ENCODE results near the gene GBGT1.
A peak's percentile ranks its signal among the peaks of the same experiment; 100 is the strongest.

GBGT1 gene

GRCh38 chr9:133125941-133126696 lies 37.6 kb downstream of the GBGT1 start:
- Mint-ChIP-seq H3K27ac (peak overlapping the region; percentile 83), H3K9me3 (no peaks in the 10 kb centered on the region), H3K4me1 (peaks cover 45% of the 10 kb centered on the region), H3K4me3 (peak overlapping the region; percentile 76), H3K27me3 (no peaks in the 10 kb centered on the region), H3K36me3 (no peaks in the 10 kb centered on the region)
- DNase-seq (ENCODE audit: low spot score in 2 of 2) (no peak), ATAC-seq (ENCODE audit: low read depth) (peak; percentile 14)

GRCh38 chr9:133124907-133125275 lies 38.8 kb downstream of the GBGT1 start:
- H3K4me1 Mint-ChIP-seq, result peaks cover 46% of the 10 kb centered on the region
- DNase-seq (ENCODE audit: low spot score in 2 of 2), result no peak
- peak overlapping the region; percentile 18 for H3K4me3 Mint-ChIP-seq

GRCh38 chr9:133124123-133124906 lies 39.4 kb downstream of the GBGT1 start:
- DNase-seq (ENCODE audit: low spot score in 2 of 2) (no peak), ATAC-seq (ENCODE audit: low read depth) (no peak)
- Mint-ChIP-seq H3K4me1 (peaks cover 46% of the 10 kb centered on the region), H3K4me3 (peak overlapping the region; percentile 2), H3K36me3 (no peaks in the 10 kb centered on the region), H3K9me3 (no peaks in the 10 kb centered on the region), H3K27ac (peak overlapping the region; percentile 78), H3K27me3 (no peaks in the 10 kb centered on the region)

More at GRCh38 chr9:133124907-133125275, 38.8 kb downstream of the GBGT1 start:
- no peak for ATAC-seq (ENCODE audit: low read depth)
- Mint-ChIP-seq H3K27ac (peak overlapping the region; percentile 78), H3K9me3 (no peaks in the 10 kb centered on the region), H3K36me3 (no peaks in the 10 kb centered on the region), H3K27me3 (no peaks in the 10 kb centered on the region)

GRCh38 chr9:133122935-133123611 lies 40.6 kb downstream of the GBGT1 start:
- peak overlapping the region; percentile 97 for H3K27ac Mint-ChIP-seq
- ATAC-seq (ENCODE audit: low read depth), result no peak
- DNase-seq (ENCODE audit: low spot score in 2 of 2), result no peak
- H3K4me1 Mint-ChIP-seq, result peaks cover 49% of the 10 kb centered on the region
- H3K4me3 Mint-ChIP-seq, result no peak overlapping the region
- no peaks in the 10 kb centered on the region for H3K9me3 Mint-ChIP-seq
- H3K36me3 Mint-ChIP-seq, result no peaks in the 10 kb centered on the region
- no peaks in the 10 kb centered on the region for H3K27me3 Mint-ChIP-seq

GRCh38 chr9:133122605-133122934 lies 41.1 kb downstream of the GBGT1 start:
- H3K4me1 Mint-ChIP-seq, result peaks cover 45% of the 10 kb centered on the region
- H3K36me3 Mint-ChIP-seq, result no peaks in the 10 kb centered on the region
- no peaks in the 10 kb centered on the region for H3K9me3 Mint-ChIP-seq
- peak overlapping the region; percentile 97 for H3K27ac Mint-ChIP-seq
- DNase-seq (ENCODE audit: low spot score in 2 of 2) (no peak), ATAC-seq (ENCODE audit: low read depth) (no peak)
- no peak overlapping the region for H3K4me3 Mint-ChIP-seq
- no peaks in the 10 kb centered on the region for H3K27me3 Mint-ChIP-seq

GRCh38 chr9:133121915-133122550 lies 41.7 kb downstream of the GBGT1 start:
- peak overlapping the region; percentile 65 for H3K4me3 Mint-ChIP-seq
- no peaks in the 10 kb centered on the region for H3K36me3 Mint-ChIP-seq
- peak; percentile 6 for ATAC-seq (ENCODE audit: low read depth)
- peaks cover 42% of the 10 kb centered on the region for H3K4me1 Mint-ChIP-seq
- DNase-seq (ENCODE audit: low spot score in 2 of 2), result no peak
- no peaks in the 10 kb centered on the region for H3K27me3 Mint-ChIP-seq
- H3K27ac Mint-ChIP-seq, result peak overlapping the region; percentile 97
- no peaks in the 10 kb centered on the region for H3K9me3 Mint-ChIP-seq

DNA sequence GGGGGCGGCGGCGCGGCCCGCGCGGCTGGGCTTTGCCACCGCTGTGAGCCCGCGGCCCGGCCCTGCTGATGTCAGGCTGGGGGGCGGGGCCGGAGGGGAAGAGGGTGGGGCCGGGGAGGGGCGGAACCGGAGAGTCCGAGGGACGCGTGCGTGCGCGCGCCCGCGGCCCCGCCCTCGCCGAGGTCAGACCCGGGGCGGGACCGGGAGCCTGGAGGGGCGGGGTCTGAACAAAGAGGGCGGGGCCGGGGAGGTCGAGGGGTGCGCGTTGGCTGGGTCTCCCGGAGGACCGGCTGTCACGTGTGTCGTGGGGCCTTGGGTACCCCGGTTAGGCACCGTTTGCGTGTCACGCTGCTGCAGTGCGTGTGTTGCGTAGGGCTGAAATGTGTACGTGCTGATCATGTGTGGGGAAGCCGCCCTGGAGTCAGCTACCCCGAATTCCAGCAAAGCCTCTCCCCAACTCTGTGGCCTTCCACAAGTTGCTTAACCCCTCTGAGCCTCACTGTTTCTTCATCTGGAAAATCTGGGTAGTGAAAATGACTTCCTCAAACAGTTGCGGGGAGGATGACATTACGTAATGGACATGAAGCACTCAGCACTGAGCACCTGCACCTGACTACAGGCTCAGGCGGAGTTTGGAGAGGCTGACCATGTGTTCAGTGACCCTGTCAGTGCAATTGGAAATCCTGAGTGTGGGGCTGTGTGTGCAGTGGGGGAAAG lies 42.4 kb downstream of the GBGT1 start, which contains the start of gene RALGDS:
RALGDS (minus strand) TSS at position 43 of the 717 bp plus-strand sequence. CDS start 86 bp downstream, outside the sequence.
- ATAC-seq (ENCODE audit: low read depth) (peak; percentile 75), DNase-seq (ENCODE audit: low spot score in 2 of 2) (peak; percentile 91 to 92)
- H3K4me1 Mint-ChIP-seq, result peaks cover 37% of the 10 kb centered on the region
- H3K4me3 Mint-ChIP-seq, result peak within 1 kb of the TSS; percentile 80
- no peaks in the 10 kb centered on the region for H3K27me3 Mint-ChIP-seq
- H3K36me3 Mint-ChIP-seq, result no peaks in the 10 kb centered on the region
- H3K9me3 Mint-ChIP-seq, result no peaks in the 10 kb centered on the region
- H3K27ac Mint-ChIP-seq, result peak within 1 kb of the TSS; percentile 97

DNA sequence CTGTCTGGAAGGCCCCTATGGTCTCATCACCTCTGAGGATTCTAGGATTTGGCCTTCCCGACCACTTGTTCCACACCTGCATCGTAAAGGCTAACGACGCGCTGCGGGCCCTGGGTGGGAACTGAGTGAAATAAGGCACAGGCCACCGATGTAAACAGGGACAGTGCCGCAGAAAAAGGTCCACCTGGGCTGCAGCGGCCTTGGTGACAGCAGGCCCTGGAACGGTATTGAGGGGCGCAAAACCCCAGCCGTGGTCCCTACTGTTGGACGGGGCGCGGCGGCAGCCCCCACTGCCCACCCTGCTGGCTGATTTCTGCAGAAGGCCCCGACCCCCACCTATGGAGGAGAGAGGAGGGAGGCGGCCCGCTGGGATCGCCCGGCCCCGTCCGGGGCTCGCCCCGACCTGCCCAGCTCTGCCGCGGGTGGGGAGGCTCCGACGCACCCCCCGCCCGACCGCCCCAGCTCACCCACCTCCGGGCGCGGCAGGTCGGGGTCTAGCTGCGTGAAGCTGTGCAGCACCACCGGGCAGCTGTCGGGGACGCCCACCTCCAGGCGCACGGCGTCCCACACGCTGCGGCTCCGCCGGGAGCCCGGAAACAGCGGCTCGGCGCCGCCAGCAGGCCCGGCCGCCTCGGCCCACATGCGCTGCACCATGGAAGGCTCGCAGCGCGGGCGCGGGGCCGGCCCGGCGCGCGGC lies 43.1 kb downstream of the GBGT1 start:
- DNase-seq (ENCODE audit: low spot score in 2 of 2) (no peak), ATAC-seq (ENCODE audit: low read depth) (no peak)
- Mint-ChIP-seq H3K4me1 (peaks cover 39% of the 10 kb centered on the region), H3K27me3 (no peaks in the 10 kb centered on the region), H3K27ac (peak overlapping the region; percentile 66), H3K9me3 (no peaks in the 10 kb centered on the region), H3K36me3 (no peaks in the 10 kb centered on the region), H3K4me3 (peak overlapping the region; percentile 80)

- Mint-ChIP-seq H3K27me3 (no peaks in the 10 kb centered on the region), H3K4me1 (peaks cover 43% of the 10 kb centered on the region), H3K27ac (peak overlapping the region; percentile 66), H3K36me3 (no peaks in the 10 kb centered on the region), H3K4me3 (peak overlapping the region; percentile 80), H3K9me3 (no peaks in the 10 kb centered on the region)
- ATAC-seq (ENCODE audit: low read depth) (no peak), DNase-seq (ENCODE audit: low spot score in 2 of 2) (no peak)
These were observed 43.7 kb downstream of the GBGT1 start for GRCh38 chr9:133119846-133120500.

DNA sequence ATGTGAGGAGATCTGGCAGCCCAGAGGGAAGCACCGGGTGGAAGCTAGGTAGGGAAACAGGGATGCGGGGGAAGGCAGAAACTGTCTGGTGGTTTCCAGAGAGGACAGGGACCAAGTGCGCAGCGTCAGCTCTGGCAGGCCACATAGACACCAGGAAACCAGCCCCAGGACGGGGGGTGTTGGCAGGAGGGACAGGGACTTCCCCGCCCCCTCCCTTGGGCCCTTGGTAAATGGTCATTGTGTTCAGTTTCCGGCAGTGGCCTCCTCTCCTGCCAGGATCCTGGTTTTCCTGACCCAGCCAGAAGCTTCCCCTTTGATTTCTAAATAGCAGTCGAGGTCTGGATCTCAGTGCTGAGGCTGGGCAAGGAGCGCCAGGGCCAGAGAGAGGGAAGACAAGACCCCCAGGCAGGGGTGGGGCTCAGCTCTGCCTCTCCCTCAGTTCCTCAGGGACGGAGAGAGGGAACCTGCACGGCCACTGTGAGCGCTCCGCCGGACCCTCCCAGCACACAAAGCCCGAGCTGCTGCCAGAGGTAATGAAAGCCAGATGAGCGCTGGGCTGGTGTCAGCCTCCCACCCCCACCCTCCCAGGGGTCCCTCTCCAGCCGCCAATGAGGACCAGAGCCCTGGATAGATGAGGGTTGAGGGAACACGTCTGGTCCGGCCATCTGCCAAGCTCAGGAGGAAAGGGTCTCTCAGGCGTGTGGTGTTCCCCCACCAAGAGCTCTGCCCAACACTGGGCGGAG lies 44.4 kb downstream of the GBGT1 start:
- DNase-seq (ENCODE audit: low spot score in 2 of 2) (no peak), ATAC-seq (ENCODE audit: low read depth) (no peak)
- Mint-ChIP-seq H3K4me1 (peaks cover 42% of the 10 kb centered on the region), H3K4me3 (peak overlapping the region; percentile 18), H3K27ac (peak overlapping the region; percentile 64), H3K27me3 (no peaks in the 10 kb centered on the region), H3K9me3 (no peaks in the 10 kb centered on the region), H3K36me3 (no peaks in the 10 kb centered on the region)

- peak overlapping the region; percentile 64 for H3K27ac Mint-ChIP-seq
- no peak for DNase-seq (ENCODE audit: low spot score in 2 of 2)
- H3K36me3 Mint-ChIP-seq, result no peaks in the 10 kb centered on the region
- no peaks in the 10 kb centered on the region for H3K27me3 Mint-ChIP-seq
- H3K4me1 Mint-ChIP-seq, result peaks cover 38% of the 10 kb centered on the region
- ATAC-seq (ENCODE audit: low read depth), result no peak
- no peaks in the 10 kb centered on the region for H3K9me3 Mint-ChIP-seq
- peak overlapping the region; percentile 18 for H3K4me3 Mint-ChIP-seq
These were observed 45.1 kb downstream of the GBGT1 start for GRCh38 chr9:133118568-133118967.

DNA sequence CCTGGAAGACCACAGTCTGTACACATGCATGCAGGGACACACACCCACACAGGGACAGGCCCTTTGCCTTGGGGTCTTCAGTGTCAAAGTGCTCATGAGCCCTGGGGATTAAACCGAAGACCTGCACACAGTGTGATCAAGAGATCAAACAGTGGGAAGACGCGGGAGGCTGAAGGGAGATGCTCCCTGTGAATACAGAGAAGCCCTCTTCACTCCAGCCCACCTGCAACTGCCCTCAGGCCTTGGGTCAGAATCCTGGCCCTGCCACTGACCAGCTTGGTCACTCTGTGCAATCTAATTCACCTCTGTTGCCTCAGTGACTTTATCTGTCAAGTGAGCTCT lies 45.6 kb downstream of the GBGT1 start:
- H3K4me1 Mint-ChIP-seq, result peaks cover 39% of the 10 kb centered on the region
- ATAC-seq (ENCODE audit: low read depth), result no peak
- no peaks in the 10 kb centered on the region for H3K27me3 Mint-ChIP-seq
- no peaks in the 10 kb centered on the region for H3K9me3 Mint-ChIP-seq
- peak overlapping the region; percentile 64 for H3K27ac Mint-ChIP-seq
- DNase-seq (ENCODE audit: low spot score in 2 of 2), result no peak
- no peaks in the 10 kb centered on the region for H3K36me3 Mint-ChIP-seq
- no peak overlapping the region for H3K4me3 Mint-ChIP-seq
